Prostate gland (tissue), 2 donors: Measurements from ENCODE around the gene ACOXL. TPM values are rescaled to one million over a fixed set of nuclear protein-coding genes. Genes with fewer than 3 reads are reported as not detected.

Experiments
- DNase-seq: peaks from one replicate; pipeline ENCODE4 v3.0.0-alpha.2; 2019; ENCODE audit warnings: low spot score
- H3K27ac ChIP-seq, 2 donors: fragments of 200-600 bp; sonication (generic); 2 replicates each; pipeline ENCODE4 v1.5.1; 2017 to 2019
- H3K27me3 ChIP-seq: fragments of 200-600 bp; sonication (generic); replicated peaks from 2 replicates; pipeline ENCODE4 v1.5.1; 2019; ENCODE audit not compliant: insufficient read depth
- H3K36me3 ChIP-seq, 2 donors: fragments of 200-600 bp; sonication (generic); 1 replicate in 1 of 2; 2 replicates in 1 of 2; pipeline versions ENCODE4 v1.5.1 to v1.8.1; 2017 to 2019
- H3K4me1 ChIP-seq: fragments of 200-600 bp; sonication (generic); replicated peaks from 2 replicates; pipeline ENCODE4 v1.5.1; 2019
- H3K4me3 ChIP-seq, 2 donors: fragments of 200-600 bp; sonication (generic); 2 replicates each; pipeline ENCODE4 v1.5.1; 2017 to 2019
- H3K9me3 ChIP-seq: fragments of 200-600 bp; sonication (generic); 2 replicates; pipeline ENCODE4 v1.5.1; 2017
- POLR2A ChIP-seq: fragments of 450-650 bp; IDR thresholded peaks from one replicate; pipeline ENCODE4 v1.6.1; 2016; ENCODE audit warnings: antibody characterized with exemption, mild to moderate bottlenecking
- POLR2AphosphoS5 ChIP-seq: sonication (generic); formaldehyde crosslinking; IDR thresholded peaks from one replicate; pipeline ENCODE4 v1.6.1; 2017; ENCODE audit warnings: antibody characterized with exemption
- WGBS: methylation state at CpG from one replicate; pipeline ENCODE4 v1.1.5; 2018; 5-methylcytosine and 5-hydroxymethylcytosine counted together
- intact Hi-C: fragments of 100-400 bp; cut with DNase I; formaldehyde crosslinking; loops from one replicate; pipeline ENCODE4 v1.14.2; 2022
- total RNA-seq, 2 donors: library from RNA; depleted of rRNA; stranded (reverse); fragments of >200 nt; gene quantifications; one replicate each; pipeline ENCODE4 v1.1.0, GENCODE V29; 2016
- TF ChIP-seq, protein P1 (sequence below), 4 experiments: fragments of 200-600 bp in 2 of 4; fragments of 450-650 bp in 2 of 4; sonication (generic) in 2 of 4; IDR thresholded peaks; 1 replicate in 3 of 4; 2 replicates in 1 of 4; pipeline ENCODE4 v1.5.1; 2016 to 2019; ENCODE audit warnings: antibody characterized with exemption in 4 of 4, mild to moderate bottlenecking in 2 of 4, moderate library complexity in 2 of 4

The ACOXL gene
- total RNA-seq, 2 donors from 2014 or later = 8.0 to 8.3 TPM

DNA sequence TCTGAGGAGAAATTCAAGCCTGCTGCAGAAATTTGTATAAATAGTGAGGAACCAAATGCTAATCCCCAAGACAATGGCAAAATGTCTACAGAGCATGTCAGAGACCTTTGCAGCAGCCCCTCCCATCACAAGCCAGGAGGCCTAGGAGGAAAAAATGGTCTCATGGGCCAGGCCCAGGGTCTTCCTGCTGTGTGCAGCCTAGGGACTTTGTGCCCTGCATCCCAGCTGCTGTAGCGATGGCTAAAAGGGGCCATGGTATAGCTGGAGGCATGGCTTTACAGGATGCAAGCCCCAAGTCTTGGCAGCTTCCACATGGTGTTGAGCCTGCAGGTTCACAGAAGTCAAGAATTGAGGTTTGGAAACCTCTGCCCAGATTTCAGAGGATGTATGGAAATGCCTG is 197.2 kb downstream of the ACOXL start:
- Histone ChIP-seq H3K36me3 (no peaks in the 10 kb centered on the region), H3K4me1 (no peaks in the 10 kb centered on the region), H3K27me3 (no peaks in the 10 kb centered on the region), H3K4me3 (no peak overlapping the region), H3K27ac (no peak overlapping the region), H3K9me3 (no peaks in the 10 kb centered on the region)
- intact Hi-C loops = no loop called here
- no peak for TF ChIP-seq POLR2A
- WGBS = 100% methylated on average over 1 of the region's 1 CpG
- no peak for DNase-seq

DNA sequence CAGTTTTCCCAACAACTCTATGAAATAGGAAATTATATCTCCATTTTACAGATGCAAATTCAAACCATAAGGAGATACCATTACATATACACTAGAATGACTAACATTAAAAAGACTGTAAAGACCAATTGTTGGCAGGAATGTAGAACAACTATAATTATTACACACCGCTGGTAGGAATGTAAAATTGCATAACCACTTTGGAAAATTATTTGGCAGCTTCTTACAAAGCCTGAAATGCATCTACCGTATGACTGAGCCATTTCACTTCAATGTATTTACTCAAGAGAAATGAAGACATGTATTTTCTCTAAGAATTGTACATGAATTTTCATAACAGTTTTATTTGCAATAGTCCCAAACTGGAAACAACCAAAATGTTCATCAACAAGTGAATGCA is 199.3 kb downstream of the ACOXL start:
- WGBS = 53% methylated on average over 2 of the region's 2 CpGs
- intact Hi-C loops = no loop called here
- Histone ChIP-seq H3K4me1 (no peaks in the 10 kb centered on the region), H3K4me3 (no peak overlapping the region), H3K27ac (no peak overlapping the region), H3K27me3 (no peaks in the 10 kb centered on the region), H3K36me3 (no peaks in the 10 kb centered on the region), H3K9me3 (no peaks in the 10 kb centered on the region)
- DNase-seq = no peak
- TF ChIP-seq, protein P1, sequence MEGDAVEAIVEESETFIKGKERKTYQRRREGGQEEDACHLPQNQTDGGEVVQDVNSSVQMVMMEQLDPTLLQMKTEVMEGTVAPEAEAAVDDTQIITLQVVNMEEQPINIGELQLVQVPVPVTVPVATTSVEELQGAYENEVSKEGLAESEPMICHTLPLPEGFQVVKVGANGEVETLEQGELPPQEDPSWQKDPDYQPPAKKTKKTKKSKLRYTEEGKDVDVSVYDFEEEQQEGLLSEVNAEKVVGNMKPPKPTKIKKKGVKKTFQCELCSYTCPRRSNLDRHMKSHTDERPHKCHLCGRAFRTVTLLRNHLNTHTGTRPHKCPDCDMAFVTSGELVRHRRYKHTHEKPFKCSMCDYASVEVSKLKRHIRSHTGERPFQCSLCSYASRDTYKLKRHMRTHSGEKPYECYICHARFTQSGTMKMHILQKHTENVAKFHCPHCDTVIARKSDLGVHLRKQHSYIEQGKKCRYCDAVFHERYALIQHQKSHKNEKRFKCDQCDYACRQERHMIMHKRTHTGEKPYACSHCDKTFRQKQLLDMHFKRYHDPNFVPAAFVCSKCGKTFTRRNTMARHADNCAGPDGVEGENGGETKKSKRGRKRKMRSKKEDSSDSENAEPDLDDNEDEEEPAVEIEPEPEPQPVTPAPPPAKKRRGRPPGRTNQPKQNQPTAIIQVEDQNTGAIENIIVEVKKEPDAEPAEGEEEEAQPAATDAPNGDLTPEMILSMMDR (IDR thresholded peaks at IDR 0.05) = no peak
- no peak for TF ChIP-seq POLR2AphosphoS5
- no peak for TF ChIP-seq POLR2A

DNA sequence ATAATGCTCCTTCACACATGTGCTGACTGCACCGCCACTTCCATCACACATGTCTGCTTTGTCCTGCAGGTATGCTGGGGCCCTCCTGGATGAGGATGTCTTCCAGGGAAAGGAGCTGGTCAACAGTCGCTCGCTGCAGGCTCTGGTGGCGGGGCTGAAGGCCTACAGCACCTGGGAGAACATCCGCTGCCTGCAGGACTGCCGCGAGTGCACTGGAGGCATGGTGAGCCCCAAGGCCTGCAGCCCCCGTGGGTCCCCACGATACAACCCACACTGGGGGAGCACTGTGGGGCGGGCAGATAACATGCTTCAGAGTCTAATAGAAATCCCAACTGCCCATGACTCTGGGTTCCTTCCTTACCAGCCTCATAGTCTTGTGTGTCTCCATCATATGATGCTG is 201.0 kb downstream of the ACOXL start:
- Histone ChIP-seq H3K9me3 (no peaks in the 10 kb centered on the region), H3K4me1 (no peaks in the 10 kb centered on the region), H3K27me3 (no peaks in the 10 kb centered on the region), H3K36me3 (no peaks in the 10 kb centered on the region), H3K4me3 (no peak overlapping the region), H3K27ac (no peak overlapping the region)
- intact Hi-C loops = no loop called here
- TF ChIP-seq, protein P1 (IDR thresholded peaks at IDR 0.05) = no peak
- no peak for TF ChIP-seq POLR2AphosphoS5
- no peak for TF ChIP-seq POLR2A
- 94% methylated on average over 10 of the region's 10 CpGs for WGBS
- no peak for DNase-seq

DNA sequence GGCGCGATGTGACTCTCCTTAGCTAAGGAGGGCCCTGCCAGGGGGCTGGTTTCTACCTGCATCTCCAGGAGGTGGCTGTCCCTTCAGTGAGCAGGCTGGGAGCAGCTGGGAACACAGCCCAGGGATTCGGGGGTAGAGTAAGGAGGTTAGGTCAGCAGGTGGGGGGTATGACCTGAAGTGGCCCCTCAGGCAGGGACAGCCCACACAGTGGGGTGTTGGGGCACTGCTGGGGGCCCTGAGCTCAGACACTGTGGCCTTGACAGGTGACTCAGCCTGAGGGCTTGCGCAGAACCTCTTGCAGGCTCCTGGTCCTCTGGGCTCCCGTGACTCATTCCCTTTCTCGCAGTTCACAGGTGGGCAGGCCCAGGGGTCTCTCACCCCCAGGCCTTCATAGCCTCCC is 202.6 kb downstream of the ACOXL start:
- no peaks in the 10 kb centered on the region for H3K27me3 ChIP-seq
- intact Hi-C loops = no loop called here
- no peaks in the 10 kb centered on the region for H3K4me1 ChIP-seq
- H3K27ac ChIP-seq = no peak overlapping the region
- H3K36me3 ChIP-seq = no peaks in the 10 kb centered on the region
- no peak for DNase-seq
- TF ChIP-seq POLR2AphosphoS5 (no peak), POLR2A (no peak)
- TF ChIP-seq, protein P1 (IDR thresholded peaks at IDR 0.05) = no peak
- H3K9me3 ChIP-seq = no peaks in the 10 kb centered on the region
- no peak overlapping the region for H3K4me3 ChIP-seq
- 98% methylated on average over 6 of the region's 6 CpGs for WGBS

DNA sequence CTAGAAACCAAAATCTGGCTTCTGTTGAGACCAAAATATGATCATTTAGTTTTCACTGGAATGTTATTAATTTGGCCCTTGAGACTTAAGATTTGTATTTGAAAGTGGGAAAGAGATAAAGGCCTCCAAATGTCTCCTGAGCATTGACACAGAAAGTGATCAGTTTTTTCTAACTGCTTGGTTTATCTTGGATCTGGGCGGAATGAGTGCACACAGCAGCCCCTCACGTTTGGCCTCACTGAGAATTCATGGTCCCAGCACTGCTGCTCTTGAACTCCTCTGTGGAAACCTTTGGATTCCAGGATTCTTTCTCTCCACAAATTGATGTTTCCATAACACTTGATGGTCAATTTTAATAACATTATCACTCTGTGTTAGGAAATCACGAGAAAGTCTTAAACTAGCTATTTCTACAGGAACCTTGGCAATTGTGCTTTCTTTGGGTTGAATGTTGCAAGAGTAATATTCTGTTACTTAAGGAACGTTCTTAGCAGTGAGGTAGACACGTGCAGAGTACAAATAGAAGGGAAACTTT is 208.1 kb downstream of the ACOXL start:
- WGBS = 75% methylated on average over 5 of the region's 5 CpGs
- Histone ChIP-seq H3K36me3 (no peaks in the 10 kb centered on the region), H3K27me3 (no peaks in the 10 kb centered on the region)

More for the DNA sequence above, 208.1 kb downstream of the ACOXL start:
- no peak for TF ChIP-seq POLR2AphosphoS5
- TF ChIP-seq, protein P1 (IDR thresholded peaks at IDR 0.05) = no peak
- Histone ChIP-seq H3K9me3 (no peaks in the 10 kb centered on the region), H3K4me3 (no peak overlapping the region), H3K4me1 (no peaks in the 10 kb centered on the region), H3K27ac (no peak overlapping the region)
- intact Hi-C loops = no loop called here
- no peak for DNase-seq
